ENCODE data around the gene FAM53A.

- TF ChIP-seq FOXM1 (IDR thresholded peaks at IDR 0.05; ENCODE audit: borderline replicate concordance) (no peak), ZNF384 (IDR thresholded peaks at IDR 0.05) (no peak), HDGF (IDR thresholded peaks at IDR 0.05; ENCODE audit: borderline replicate concordance) (no peak), ARNT (IDR thresholded peaks at IDR 0.05) (no peak), L3MBTL2 (conservative IDR thresholded peaks at IDR 0.05) (no peak)
Measured at GRCh38 chr4:1656986-1657385, 27.1 kb downstream of the FAM53A start.
